Stimulated activated CD8-positive, alpha-beta memory T cell treated with anti-CD3 and anti-CD28 coated beads, Interleukin-12 subunit alpha, Interleukin-12 subunit beta, amount 100 ng/mL, for 4 hours (primary cell): ENCODE data around the gene SLC25A10.
"Not testable (repeated sequence)": the region's sequence is repeated elsewhere in the genome, so short reads cannot be mapped to it uniquely, and the experiment has no call there.

Source experiments
- DNase-seq: peaks from one replicate; pipeline ENCODE4 v3.0.0-alpha.2; 2020; ENCODE audit warnings: low read depth

SLC25A10 gene

DNA sequence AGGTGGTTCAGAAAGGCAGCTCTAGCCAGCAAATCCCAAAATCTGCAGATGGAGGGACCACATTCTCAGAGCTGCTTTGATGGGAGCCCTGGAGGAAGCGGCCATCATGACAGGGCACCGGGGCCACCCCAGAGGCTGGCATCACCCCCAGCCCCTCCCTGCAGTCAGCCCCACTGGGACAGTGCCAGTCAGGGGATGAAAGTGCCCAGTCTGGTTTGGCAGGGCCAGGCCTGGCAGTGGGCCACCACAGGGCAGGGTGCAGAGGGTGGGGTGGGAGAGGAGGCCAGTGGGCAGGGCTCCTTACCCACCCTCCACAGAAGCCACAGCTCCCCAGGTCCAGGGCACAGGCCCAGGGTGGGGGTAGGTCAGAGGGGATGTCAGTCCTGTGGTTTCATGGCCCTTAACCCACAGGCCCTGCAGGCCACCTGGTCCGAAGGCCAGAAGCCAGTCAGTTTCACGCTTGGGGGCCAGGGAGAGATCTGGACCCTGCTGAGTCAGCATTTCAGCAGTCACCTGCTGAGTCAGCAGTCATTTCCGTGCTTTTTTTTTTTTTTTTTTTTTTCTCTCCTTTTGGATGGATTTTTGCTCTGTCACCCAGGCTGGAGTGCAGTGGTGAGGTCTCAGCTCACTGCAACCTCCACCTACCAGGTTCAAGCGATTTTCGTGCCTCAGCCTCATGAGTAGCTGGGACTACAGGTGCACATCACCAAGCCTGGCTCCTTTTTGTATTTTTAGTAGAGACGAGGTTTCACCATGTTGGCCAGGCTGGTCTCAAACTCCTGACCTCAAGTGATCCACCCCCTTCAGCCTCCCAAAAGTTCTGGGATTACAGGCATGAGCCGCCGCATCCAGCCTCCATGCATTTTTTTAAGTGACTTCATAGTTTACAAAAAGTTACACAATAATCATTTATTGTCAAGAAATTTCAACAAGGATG, 10.4 kb downstream of the SLC25A10 start:
- no peak for DNase-seq

DNA sequence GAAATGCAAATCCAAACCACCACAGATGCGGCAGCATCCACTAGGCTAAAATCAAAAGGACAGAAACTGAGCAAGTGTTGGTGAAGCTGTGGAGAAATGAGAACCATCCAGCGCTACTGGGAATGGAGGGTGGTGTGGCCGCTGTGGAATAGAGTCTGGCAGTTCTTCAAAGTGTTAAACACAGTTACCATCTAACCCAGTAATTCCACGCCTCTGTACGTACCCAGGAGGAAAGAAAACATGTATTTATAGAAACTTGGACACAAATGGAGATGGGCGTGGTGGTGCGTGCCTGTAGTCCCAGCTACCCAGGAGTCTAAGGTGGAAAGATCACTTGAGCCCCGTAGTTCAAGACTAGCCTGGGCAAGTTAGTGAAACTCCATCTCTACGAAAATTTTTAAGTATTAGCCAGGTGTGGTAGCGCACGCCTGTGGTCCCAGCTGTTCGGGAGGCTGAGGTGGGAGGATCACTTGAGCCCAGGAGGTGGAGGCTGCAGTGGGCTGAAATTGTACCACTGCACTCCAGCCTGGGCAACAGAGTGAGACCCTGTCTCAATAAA, 11.6 kb downstream of the SLC25A10 start:
- no peak for DNase-seq

GRCh38 chr17:81725439-81725838, 13.4 kb downstream of the SLC25A10 start:
- DNase-seq = no peak

DNA sequence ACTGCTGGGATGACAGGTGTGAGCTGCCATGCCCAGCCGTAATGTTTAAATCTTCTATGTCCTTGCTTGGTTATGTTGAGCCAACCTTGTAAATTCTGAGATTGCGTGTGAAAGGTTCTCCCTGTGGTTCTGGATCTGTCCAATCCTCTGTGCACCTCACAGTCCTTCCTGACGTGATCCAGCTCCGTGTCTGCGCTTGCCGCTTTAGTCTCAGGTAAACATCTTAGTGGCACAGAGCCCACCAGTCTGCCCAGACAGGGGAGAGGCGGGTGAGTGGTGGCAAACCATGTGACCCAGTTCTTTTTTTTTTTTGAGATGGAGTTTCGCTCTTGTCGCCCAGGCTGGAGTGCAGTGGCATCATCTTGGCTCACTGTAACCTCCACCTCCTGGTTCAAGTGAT, 13.9 kb downstream of the SLC25A10 start:
- no peak for DNase-seq

DNA sequence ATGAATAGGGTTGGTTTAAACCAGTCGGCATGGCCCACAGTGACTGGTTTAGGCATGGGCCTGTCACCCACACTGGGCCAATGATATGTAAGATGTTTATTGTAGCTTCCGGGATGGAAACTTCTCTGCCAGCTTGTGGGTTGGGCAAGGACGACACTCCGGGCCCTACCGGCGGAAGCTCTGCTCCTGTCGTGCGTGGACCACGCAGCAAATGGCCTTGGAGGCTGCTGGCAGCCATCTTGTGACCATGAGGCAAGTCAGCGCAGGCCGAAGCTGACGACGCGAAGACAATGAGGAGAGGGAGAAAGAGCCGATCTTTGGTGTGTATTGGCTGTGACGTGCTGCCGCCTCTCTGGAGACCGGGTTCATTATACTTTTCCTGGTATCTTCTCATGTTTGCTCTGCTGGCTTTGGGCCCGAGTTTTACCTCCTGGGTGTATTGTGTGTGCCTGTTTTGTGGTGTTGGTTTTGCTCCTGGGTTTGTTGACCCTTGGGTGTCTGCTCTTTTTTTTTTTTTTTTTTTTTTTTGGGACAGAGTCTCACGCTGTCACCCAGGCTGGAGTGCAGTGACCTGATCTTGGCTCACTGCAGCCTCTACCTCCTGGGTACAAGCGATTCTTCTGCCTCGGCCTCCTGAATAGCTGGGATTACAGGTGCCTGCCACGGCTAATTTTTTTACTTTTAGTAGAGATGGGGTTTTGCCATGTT, 15.4 kb downstream of the SLC25A10 start:
- DNase-seq = no peak

GRCh38 chr17:81733507-81734404, 21.7 kb downstream of the SLC25A10 start:
- no peak for DNase-seq

DNA sequence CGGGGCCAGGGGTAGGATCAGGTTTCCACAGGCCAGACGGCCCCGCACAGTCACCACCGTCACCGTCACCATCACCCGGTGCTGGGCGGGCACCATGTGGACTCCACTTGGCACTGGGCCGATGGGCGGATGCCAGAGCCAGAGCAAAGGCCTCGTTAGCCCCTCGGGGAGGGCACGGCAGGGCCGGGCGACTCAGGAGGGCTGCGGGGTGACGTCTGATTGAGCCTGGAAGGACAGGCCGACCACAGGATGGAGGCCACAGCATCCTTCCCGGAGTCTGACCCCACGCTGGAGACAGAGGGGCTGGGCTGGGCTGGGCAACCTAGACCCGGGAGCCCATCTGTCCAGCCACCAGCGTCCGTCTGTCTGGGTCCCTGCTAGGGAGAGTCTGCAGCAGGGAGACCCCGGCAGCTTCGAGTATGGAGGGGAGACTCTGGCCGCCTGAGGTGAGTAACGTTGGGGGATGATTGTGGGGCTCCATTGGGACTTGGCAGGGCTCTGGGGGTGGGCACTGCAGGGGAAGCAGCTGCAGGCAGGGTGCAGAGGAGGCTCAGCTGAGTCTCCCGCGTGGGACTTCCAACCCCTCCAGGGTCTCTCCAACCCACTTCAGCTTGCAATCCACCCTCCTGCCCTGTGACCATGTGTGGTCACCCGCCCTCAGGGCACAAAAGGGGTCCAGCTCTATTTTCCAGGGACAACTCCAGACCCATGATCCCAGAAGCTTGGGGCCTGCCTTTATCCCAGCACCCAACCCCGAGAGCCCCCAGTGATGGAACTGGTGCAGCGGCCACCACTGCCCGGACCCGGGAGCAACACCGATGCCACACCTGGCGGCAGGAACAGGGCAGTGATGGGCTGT, 22.6 kb downstream of the SLC25A10 start:
- no peak for DNase-seq

DNA sequence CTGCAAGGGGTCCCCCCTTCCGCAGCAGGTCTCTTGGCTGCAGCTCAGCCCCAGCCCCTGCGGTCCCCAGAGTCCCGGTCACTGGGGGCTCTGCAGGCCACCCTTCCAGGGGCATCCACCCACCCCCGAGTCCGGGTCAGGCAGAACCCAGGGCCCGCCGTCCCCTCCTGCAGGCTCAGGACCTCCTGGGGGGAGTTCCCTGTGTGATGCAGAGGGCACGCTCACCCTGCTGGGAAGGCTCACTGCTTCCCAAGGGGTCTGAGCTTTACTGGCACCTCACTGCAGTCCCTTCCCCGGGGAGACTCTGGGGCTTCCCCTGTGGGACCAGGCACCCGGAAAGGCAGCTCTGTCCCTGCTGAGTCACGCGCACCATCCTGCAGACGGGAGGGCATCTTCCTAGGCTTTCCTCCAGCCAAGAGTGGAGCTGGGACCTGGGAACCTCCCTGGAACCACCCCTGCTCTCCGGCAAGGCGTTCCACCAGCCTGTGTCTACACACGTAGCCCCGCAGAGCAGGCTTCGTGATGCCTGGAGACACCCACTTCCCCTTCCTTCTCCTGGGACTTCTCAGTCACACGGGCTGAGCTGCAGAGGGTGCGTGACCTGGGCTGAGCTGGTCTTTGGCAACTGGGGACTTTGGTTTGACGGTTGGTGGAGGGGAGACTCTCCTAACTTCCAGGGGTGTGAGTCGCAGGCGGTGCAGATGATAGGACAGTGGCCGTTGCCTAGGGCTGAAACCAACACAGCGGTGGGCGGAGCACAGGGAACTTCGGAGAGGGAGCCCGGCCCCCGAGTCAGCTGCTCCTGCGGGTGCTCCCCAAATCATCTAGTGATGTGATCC, 23.4 kb downstream of the SLC25A10 start:
- DNase-seq = no peak

DNA sequence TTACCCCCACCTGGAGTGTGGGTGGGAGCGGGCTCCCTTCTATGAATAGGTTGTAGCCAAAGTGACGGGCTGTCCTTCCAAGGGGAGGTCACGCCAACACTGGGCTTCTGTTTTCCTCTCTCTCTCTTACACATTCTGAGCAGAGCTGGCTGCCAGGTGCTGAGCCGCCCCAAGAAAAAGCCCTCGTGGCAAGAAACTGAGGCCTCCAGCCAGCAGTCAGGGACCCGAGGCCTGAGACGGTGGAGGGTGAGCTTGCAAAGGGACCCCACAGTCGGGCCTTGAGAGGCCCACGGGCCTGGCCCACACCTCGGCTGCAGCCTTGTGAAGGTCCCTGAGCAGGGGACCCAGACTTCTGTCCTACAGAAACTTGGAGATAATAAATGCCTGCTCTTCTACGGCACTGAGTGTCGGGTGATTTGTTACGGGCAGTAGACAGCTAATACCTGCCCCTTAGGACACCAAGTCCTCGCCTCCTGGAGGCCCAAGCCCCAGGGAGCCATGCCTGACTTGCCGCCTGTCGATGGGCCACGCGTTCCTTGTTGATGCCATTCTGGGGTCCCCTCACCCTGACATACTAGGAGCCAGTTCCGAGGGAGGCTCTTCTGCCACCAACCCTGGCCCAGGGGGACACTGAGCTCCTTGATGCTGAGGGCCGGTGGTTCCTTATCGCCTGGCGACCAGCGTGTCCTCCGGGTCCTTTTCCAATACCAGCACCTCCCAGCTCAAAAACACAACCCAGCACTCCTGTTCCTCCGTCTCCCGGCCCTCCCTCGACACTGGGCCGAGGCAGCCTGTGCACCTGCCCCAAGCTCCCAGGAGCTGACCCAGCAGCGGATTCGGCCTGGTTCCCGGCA, 26.1 kb downstream of the SLC25A10 start:
- no peak for DNase-seq

DNA sequence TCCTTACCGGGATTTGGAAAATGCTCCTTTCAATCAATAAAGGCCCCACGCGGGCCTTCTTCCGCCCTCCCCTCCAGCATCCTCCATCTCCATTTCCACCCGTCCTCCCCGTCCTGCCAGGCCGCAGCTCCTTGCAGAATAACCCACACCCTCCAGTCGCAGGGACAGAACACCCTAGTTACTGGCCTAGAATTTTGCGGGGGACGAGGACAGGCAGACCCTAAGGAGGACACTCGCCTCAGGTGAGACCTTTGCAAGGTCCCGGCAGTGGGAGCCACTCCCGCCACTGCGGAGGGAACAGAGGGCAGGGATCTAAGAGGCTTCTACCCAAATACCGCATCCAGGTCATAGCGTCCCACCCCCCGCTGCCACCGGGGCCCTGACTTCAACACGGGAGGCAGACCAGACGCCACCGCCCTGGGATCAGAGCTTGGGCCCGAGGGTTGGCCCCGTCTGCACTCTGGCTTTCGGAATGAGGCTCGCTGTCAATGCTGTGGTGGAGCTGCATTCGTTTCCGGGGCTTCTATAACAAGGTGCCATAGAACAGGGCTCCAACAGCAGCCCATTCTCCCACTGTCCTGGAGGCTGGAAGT, 26.8 kb downstream of the SLC25A10 start:
- DNase-seq = no peak

GRCh38 chr17:81739593-81739992, 27.5 kb downstream of the SLC25A10 start:
- not testable (repeated sequence) for DNase-seq

GRCh38 chr17:81740395-81740961, 28.4 kb downstream of the SLC25A10 start:
- no peak for DNase-seq

DNA sequence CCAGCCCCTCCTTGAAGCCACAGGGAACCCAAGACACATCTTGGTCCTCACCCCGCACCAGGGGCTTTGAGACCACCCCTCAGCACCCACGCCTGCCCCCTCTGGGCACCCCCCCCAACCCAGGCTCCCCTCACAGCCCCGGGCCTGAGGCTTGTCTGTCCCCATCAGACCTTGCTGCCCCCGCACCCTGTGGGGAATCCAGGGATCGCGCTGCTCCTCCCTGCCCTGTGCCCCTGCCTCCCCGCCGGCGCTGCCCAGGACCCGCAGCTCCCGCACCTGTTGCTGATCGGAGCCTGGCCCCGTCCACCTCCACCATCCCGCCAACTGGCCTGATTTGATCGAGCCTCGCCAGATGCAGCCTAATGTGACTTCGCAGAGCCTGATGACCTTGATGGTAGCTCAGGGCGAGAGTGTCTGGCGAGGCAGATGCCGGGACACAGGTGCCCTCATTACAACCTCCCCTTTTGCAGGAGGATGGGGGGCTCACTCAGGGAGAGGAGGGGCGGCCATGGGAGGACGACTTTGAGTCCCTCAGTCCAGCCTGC, 29.0 kb downstream of the SLC25A10 start:
- DNase-seq = no peak

DNA sequence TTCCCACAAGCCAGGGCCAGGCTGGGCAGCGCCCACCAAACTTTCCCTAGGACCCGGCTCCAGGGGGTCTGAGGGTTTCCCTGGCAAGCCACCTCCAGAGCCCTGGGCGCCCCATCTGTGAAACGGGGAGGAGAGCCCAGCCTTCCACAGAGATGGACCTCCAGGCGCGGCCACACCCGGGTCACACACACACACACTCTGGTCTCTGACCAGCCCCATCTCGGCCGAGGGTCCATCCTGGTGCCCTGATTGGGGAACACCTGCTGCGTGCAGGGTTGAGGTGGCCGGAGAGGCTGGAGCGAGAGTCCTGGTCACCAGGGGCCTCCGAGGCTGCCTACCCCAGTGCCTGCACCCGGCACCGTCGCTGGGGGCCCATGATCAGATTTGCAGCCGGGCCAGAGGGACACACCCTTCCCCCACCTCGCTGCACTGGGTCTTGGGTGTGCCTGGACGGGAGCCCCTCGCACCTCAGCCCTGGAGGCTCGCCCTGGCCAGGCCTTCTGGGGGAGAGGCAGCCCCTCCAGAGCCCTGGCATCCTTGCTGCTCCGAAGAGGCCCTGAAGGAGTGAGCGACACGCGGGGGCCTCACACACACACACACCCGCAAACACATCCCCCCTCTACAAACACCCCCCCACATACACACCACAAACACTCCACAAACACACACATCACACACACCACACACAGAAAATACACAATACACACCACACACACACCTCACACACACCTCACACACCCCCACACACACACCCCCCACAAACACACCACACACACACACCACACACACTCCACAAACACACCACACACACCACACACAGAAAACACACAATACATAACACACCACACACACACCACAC, 29.7 kb downstream of the SLC25A10 start:
- DNase-seq = no peak
